Ectodermal cell (in vitro differentiated cells): ENCODE measurements around the gene TBL3.
"Not testable (repeated sequence)": the region's sequence is repeated elsewhere in the genome, so short reads cannot be mapped to it uniquely, and the experiment has no call there.

ENCODE experiments used
- H3K27ac ChIP-seq: 2 replicates; pipeline ENCODE4 v1.7.0; 2013; ENCODE audit warnings: mild to moderate bottlenecking, low read depth, low read length; ENCODE audit not compliant: insufficient read depth, poor library complexity, severe bottlenecking
- H3K27me3 ChIP-seq: 2 replicates; pipeline ENCODE4 v1.7.0; 2013; ENCODE audit warnings: mild to moderate bottlenecking, low read length; ENCODE audit not compliant: insufficient read depth, control insufficient read depth, poor library complexity, severe bottlenecking
- H3K36me3 ChIP-seq: one replicate; pipeline ENCODE4 v1.7.0; 2013; ENCODE audit warnings: low read length; ENCODE audit not compliant: control insufficient read depth, insufficient read depth
- H3K4me1 ChIP-seq: one replicate; pipeline ENCODE4 v1.7.0; 2013; ENCODE audit warnings: low read length; ENCODE audit not compliant: control insufficient read depth, insufficient read depth
- H3K4me3 ChIP-seq: 2 replicates; pipeline ENCODE4 v1.7.0; 2013; ENCODE audit warnings: low read depth, low read length, control low read depth; ENCODE audit not compliant: insufficient read depth
- H3K9me3 ChIP-seq: 2 replicates; pipeline ENCODE4 v1.7.0; 2013; ENCODE audit warnings: mild to moderate bottlenecking, low read length, moderate library complexity; ENCODE audit not compliant: control insufficient read depth
- WGBS, 2 experiments: methylation state at CpG; one replicate each; pipeline ENCODE4 v1.1.7; 2013; ENCODE audit warnings: missing lambda C conversion rate in 2 of 2; 5-methylcytosine and 5-hydroxymethylcytosine counted together

The TBL3 gene

GRCh38 chr16:1958715-1959268 lies 13.1 kb upstream of the TBL3 start:
- H3K27me3 ChIP-seq = peaks cover 4% of the 10 kb centered on the region
- no peaks in the 10 kb centered on the region for H3K9me3 ChIP-seq
- no peak overlapping the region for H3K27ac ChIP-seq
- H3K4me3 ChIP-seq = peak overlapping the region; percentile 93
- peaks cover 21% of the 10 kb centered on the region for H3K4me1 ChIP-seq
- peaks cover 5% of the 10 kb centered on the region for H3K36me3 ChIP-seq
- 64 to 65% methylated on average over 14 of the region's 14 CpGs for WGBS, 2 experiments

- H3K4me1 ChIP-seq = peaks cover 21% of the 10 kb centered on the region
- peak within 1 kb of the TSS; percentile 55 for H3K27ac ChIP-seq
- H3K9me3 ChIP-seq = no peaks in the 10 kb centered on the region
- peak within 1 kb of the TSS; percentile 93 for H3K4me3 ChIP-seq
- peaks cover 4% of the 10 kb centered on the region for H3K27me3 ChIP-seq
- H3K36me3 ChIP-seq = peaks cover 5% of the 10 kb centered on the region
- 0 to 1% methylated on average over 79 of the region's 79 CpGs for WGBS, 2 experiments
Measured at GRCh38 chr16:1959269-1960039, 12.4 kb upstream of the TBL3 start, which contains the start of gene NDUFB10. TSS of gene NDUFB10 (plus strand) at chr16:1959538. CDS start at chr16:1959625, 87 bp downstream.

GRCh38 chr16:1960665-1961630 lies 10.9 kb upstream of the TBL3 start:
- peaks cover 5% of the 10 kb centered on the region for H3K36me3 ChIP-seq
- peak overlapping the region; percentile 93 for H3K4me3 ChIP-seq
- peaks cover 25% of the 10 kb centered on the region for H3K4me1 ChIP-seq
- WGBS, 2 experiments = 59 to 61% methylated on average over 20 of the region's 20 CpGs
- peak overlapping the region; percentile 27 for H3K27ac ChIP-seq
- no peaks in the 10 kb centered on the region for H3K9me3 ChIP-seq
- peaks cover 4% of the 10 kb centered on the region for H3K27me3 ChIP-seq

- Histone ChIP-seq H3K4me3 (no peak overlapping the region), H3K27ac (no peak overlapping the region)
- WGBS, 2 experiments = 69 to 70% methylated on average over 6 of the region's 6 CpGs
Measured at GRCh38 chr16:1961651-1962067, 10.2 kb upstream of the TBL3 start.

GRCh38 chr16:1962161-1963153 lies 9.4 kb upstream of the TBL3 start:
- Histone ChIP-seq H3K4me1 (peaks cover 25% of the 10 kb centered on the region), H3K27ac (peak overlapping the region; percentile 60)
- H3K27me3 ChIP-seq, H3K36me3 ChIP-seq, H3K9me3 ChIP-seq, H3K4me3 ChIP-seq: not testable (repeated sequence)
- 90 to 91% methylated on average over 37 of the region's 37 CpGs for WGBS, 2 experiments

More at GRCh38 chr16:1961651-1962067, 10.2 kb upstream of the TBL3 start:
- Histone ChIP-seq H3K4me1 (peaks cover 25% of the 10 kb centered on the region), H3K9me3 (no peaks in the 10 kb centered on the region), H3K36me3 (peaks cover 5% of the 10 kb centered on the region), H3K27me3 (peaks cover 4% of the 10 kb centered on the region)

- Histone ChIP-seq H3K4me1 (peaks cover 25% of the 10 kb centered on the region), H3K4me3 (peak overlapping the region; percentile 90), H3K9me3 (no peaks in the 10 kb centered on the region), H3K27ac (peak overlapping the region; percentile 91), H3K27me3 (peaks cover 1% of the 10 kb centered on the region), H3K36me3 (peaks cover 5% of the 10 kb centered on the region)
- WGBS, 2 experiments = 2 to 3% methylated on average over 44 of the region's 44 CpGs
Measured at GRCh38 chr16:1963806-1964505, 7.9 kb upstream of the TBL3 start.

GRCh38 chr16:1964506-1965395 lies 7.1 kb upstream of the TBL3 start, which contains the start of gene RPS2:
TSS of gene RPS2 (minus strand) at chr16:1964826. CDS start at chr16:1964625, 201 bp downstream.
- Histone ChIP-seq H3K27me3 (no peaks in the 10 kb centered on the region), H3K27ac (peak within 1 kb of the TSS; percentile 91), H3K36me3 (peaks cover 5% of the 10 kb centered on the region), H3K4me3 (peak within 1 kb of the TSS; percentile 90), H3K9me3 (no peaks in the 10 kb centered on the region), H3K4me1 (peaks cover 25% of the 10 kb centered on the region)
- WGBS, 2 experiments = 0% methylated on average over 97 of the region's 97 CpGs

GRCh38 chr16:1965396-1966001 lies 6.4 kb upstream of the TBL3 start:
- no peaks in the 10 kb centered on the region for H3K27me3 ChIP-seq
- WGBS, 2 experiments = 26 to 27% methylated on average over 24 of the region's 24 CpGs
- peak overlapping the region; percentile 90 for H3K4me3 ChIP-seq
- peak overlapping the region; percentile 77 for H3K27ac ChIP-seq
- H3K36me3 ChIP-seq = peaks cover 5% of the 10 kb centered on the region
- H3K9me3 ChIP-seq = no peaks in the 10 kb centered on the region
- H3K4me1 ChIP-seq = peaks cover 24% of the 10 kb centered on the region
